Activated CD8-positive, alpha-beta memory T cell treated with anti-CD3 and anti-CD28 coated beads for 1 hour (primary cell): ENCODE results near the gene CRISPLD2.
"Not testable (repeated sequence)": the region's sequence is repeated elsewhere in the genome, so short reads cannot be mapped to it uniquely, and the experiment has no call there.

Source experiments
- DNase-seq, 2 donors: peaks; one replicate each; pipeline ENCODE4 v3.0.0-alpha.2; 2020; ENCODE audit warnings: low read depth in 1 of 2; ENCODE audit errors: extremely low read depth in 1 of 2

CRISPLD2 gene

GRCh38 chr16:84855435-84856202 is 35.8 kb downstream of the CRISPLD2 start:
- not testable (repeated sequence) for DNase-seq

GRCh38 chr16:84856203-84856581 is 36.4 kb downstream of the CRISPLD2 start:
- DNase-seq: not testable (repeated sequence)

DNA sequence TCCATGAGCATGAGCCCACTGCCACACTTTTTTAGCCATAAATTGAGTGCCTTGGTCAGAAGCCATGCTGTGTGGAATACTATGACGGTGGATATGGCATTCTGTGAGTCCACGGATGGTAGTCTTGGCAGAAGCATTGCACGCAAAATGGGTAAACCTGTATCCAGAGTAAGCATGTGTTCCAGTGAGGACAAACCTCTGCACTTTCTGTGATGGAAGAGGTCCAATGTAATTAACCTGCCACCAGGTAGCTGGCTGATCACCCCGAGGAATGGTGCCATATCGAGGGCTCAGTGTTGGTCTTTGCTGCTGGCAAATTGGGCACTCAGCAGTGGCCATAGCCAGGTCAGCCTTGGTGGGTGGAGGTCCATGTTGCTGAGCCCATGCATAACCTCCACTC is 37.0 kb downstream of the CRISPLD2 start:
- DNase-seq: not testable (repeated sequence)

- no peak for DNase-seq
Measured at GRCh38 chr16:84859681-84860080, 39.9 kb downstream of the CRISPLD2 start.

DNA sequence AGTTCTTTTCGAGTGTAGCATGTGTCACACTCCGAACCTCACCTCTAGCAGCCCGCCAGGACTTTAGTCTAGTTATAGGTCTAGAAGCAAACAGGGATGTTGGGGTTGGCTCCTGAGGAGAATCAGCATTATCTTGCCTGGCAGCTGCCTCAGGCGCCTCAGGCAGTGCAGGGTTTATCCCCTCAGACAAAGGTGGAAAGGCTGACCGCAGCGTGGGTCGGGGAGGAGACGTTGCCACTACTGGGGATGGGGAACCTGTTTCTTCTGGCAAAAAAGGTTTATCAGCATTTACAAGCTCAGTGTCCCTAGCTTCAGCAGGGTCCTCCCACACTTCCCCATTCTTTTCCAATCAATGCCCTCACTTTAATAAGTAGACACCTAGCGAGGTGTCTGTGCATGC is 40.6 kb downstream of the CRISPLD2 start:
- no peak for DNase-seq

- DNase-seq: no peak
Measured at GRCh38 chr16:84861671-84862070, 41.9 kb downstream of the CRISPLD2 start.

- DNase-seq: no peak
Measured at GRCh38 chr16:84862804-84863480, 43.2 kb downstream of the CRISPLD2 start.

DNA sequence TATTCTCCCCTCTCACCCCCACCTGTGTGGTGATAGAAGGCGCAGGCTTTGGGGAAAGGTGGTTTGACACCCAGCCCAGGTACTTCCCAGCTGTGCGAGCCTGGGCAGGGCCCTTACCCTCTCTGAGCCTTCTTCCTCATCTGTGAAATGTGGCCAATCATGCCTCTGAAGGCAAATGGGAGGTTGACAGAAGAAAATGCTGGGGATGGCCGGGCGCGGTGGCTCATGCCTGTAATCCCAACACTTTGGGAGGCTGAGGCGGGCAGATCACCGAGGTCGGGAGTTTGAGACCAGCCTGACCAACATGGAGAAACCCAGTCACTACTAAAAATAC is 43.7 kb downstream of the CRISPLD2 start:
- no peak for DNase-seq

DNA sequence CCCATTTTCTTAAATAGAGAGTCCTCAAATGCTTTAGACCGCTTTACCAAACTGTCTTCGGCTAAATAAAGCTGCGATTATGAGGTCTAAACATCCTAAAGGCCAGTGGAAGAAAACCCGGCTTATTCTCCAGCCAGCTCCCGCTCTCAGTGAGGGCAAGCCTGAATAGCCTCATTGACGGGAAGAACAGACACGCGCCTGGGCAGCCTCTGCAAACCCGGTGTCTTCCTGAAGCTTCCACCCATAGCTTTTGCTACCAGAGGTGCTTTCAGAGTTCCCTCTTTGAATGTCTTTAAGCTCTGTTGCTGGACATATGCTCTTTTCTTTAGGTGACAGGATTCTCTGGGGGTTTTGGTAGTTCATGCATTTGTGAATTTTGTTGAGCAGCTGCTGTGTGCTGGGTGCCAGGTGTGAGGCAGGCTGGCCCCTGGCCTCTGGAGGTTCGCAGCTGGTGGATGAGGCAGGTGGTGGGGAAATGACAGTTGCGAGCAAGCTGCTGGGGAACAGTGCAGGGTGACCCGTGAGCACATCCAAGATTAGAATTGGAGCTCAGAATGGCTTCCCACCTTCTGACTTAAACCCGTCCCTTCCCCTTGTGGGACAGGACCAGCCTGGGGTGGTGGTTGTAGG is 44.7 kb downstream of the CRISPLD2 start:
- DNase-seq: no peak

GRCh38 chr16:84867696-84868095 is 47.9 kb downstream of the CRISPLD2 start:
- DNase-seq: no peak

DNA sequence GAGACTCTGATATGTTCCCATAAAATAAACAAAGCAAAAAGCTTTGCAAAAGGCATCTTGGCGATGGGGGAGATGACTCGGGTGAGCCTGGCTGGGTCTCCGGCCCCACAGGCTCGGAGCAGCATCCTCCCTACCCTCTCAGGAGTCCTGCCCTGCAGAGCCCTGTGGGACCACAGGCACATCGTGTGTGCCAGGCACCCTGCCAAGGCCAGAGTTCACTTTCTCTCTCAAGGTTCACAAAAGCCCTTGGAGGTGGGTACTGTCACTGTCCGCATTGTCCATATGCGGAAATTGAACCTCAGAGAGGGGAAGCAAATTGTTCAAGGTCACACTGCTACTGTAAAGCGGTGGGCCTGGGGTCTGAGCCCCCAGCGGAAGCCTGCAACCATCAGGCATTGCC is 48.5 kb downstream of the CRISPLD2 start:
- no peak for DNase-seq

- DNase-seq: no peak
Measured at GRCh38 chr16:84868829-84869472, 49.2 kb downstream of the CRISPLD2 start.

DNA sequence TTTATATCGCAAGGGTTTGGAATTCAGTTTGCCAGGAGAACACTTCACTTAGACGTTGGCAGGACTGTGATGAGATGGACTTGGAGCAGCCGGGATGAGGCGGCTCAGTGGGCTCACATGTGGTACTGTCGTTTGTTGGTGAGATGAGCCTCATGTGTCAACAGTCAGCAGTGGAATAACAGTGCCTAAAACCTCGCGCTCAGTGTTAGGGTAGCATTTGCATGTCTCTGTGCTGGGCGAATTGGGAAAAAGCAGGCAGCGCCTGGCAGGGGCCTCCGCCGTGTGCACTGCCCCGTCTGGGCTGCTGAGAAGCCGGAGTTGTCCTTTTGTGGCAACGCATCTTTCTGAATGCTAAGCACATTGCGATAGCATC is 49.7 kb downstream of the CRISPLD2 start:
- DNase-seq: no peak

GRCh38 chr16:84872971-84873370 is 53.2 kb downstream of the CRISPLD2 start:
- not testable (repeated sequence) for DNase-seq

GRCh38 chr16:84874004-84874435 is 54.2 kb downstream of the CRISPLD2 start:
- DNase-seq: no peak

GRCh38 chr16:84874553-84874952 is 54.8 kb downstream of the CRISPLD2 start:
- DNase-seq: no peak

DNA sequence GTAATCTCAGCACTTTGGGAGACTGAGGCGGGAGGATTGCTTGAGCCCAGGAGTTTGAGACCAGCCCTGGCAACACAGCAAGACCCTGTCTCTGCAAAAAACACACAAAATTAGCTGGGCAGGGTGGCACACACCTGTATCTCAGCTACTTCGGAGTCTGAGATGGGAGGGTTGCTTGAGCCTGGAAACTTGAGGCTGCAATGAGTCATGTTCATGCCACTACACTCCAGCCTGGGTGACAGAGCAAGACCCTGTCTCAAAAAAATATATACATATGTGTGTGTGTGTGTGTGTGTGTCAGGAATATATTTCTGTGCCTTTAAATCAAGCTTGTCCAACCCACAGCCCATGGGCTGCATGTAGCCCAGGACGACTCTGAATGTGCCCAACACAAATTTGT is 55.2 kb downstream of the CRISPLD2 start:
- DNase-seq: no peak

DNA sequence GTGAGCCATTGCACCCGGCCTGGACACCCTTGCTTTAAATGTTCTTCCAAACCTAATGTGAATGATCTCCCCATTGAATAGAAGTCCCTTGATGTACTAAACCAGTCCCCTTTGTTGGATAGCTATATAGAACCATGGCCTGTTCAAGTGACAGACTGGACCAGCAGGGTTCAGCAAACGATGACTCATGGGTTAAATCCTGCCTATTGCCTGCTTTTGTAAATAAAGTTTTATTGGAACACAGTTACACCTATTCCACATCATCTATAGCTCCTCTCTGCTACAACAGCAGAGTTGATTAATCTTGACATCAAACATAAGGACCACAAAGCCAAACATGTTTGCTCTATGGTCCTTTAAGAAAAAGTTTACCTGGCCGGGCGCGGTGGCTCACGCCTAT is 56.1 kb downstream of the CRISPLD2 start:
- no peak for DNase-seq

GRCh38 chr16:84876873-84877606 is 57.3 kb downstream of the CRISPLD2 start:
- DNase-seq: no peak

GRCh38 chr16:84878770-84879169 is 59.0 kb downstream of the CRISPLD2 start:
- DNase-seq: no peak
